HG03139 (cell line): ENCODE measurements around the gene CHDH.

Experiments
- ATAC-seq: cut with Tn5 transposase; IDR thresholded peaks from one replicate; pipeline ENCODE4 v1.9.1; 2021; ENCODE audit not compliant: unreplicated experiment

The CHDH gene

GRCh38 chr3:53856964-53857363 is 10.7 kb upstream of the CHDH start:
- ATAC-seq: no peak

- ATAC-seq: no peak
These were observed 4.7 kb upstream of the CHDH start for GRCh38 chr3:53850895-53851294.

DNA sequence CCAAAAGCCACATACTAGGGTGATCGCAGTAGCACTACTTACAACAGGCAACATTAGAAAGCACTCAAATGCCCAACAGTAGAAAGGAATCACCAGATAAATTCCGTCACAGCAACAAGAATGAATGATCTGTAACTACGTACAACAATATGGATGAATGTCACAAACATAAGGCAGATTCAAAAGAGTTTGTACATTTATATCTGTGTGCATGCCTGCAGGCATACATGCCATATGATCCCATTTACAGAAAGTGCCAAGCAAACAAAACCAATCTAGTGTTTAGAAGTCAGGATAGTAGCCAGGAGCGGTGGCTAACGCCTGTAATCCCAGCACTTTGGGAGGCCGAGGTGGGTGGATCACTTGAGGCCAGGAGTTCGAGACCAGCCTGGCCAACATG is 3.7 kb upstream of the CHDH start:
- ATAC-seq: no peak

DNA sequence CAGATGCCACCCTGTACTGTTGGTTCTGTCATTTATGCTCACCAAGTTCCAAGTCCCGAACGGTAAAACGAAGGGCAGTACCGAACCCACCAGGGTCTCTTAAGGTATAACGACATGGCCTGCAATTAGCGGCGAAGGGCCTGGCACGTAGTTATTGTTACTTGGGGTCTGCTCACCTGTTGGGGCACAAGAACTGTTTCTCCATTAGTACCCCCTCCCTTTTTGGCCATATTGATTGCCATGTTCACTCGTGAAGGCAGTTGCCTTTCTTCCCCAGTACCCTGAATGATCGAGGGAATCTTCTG is 584 bp upstream of the CHDH start:
- no peak for ATAC-seq

GRCh38 chr3:53845881-53846133 is 412 bp downstream of the CHDH start:
- ATAC-seq: peak; percentile 1

- peak; percentile 21 for ATAC-seq
These were observed 927 bp downstream of the CHDH start for GRCh38 chr3:53845103-53845880.

GRCh38 chr3:53844262-53845102 is 1.7 kb downstream of the CHDH start:
- ATAC-seq: no peak

DNA sequence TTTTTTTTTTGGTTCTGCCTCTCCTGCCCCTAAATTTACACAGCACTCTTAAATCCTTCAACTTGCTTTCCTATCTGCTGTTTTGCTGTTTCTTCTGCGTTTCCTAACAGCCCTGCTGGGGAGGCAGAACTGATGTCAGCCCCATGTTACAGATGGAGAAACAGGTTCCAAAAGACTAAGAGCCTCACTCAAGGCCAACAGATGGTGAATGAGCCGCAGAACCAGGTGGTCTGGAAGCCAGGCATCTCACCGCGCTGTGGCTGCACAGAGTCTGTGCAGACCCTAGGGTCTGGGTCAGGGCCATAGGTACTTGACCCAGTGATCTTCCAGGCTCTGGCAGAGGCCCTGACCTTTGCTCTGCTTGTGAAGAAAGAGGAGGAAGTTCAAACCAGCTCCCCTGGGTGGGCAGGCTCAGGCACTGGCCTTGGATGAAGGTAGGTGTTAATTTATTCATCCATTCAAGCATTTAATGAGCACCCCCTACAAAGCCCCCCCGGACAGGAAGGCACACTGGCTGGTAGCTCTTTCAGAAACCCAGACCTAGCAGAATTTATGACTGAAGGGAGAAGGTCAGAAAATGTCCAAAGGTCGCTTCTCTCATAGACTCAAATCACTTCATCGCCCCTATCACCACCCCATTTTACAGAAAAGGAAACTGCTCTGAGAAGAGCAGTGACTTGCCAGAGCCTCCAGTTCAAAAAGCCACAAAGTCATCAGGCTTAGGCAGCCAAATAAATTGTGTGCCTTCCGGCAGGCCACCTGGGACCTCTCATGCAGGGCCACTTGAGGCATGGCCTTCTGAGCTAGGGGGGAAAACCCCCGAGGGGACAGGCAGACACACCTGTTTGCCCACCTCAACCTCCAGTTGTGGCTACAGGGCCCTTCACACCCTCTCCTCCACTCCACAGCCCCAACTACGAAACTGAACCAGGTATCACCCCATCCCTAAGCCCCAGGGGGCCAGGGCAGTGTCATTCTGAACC is 2.7 kb downstream of the CHDH start:
- peak; percentile 35 for ATAC-seq

GRCh38 chr3:53842436-53843194 is 3.6 kb downstream of the CHDH start:
- ATAC-seq: no peak

- no peak for ATAC-seq
These were observed 4.9 kb downstream of the CHDH start for GRCh38 chr3:53841296-53841695.

DNA sequence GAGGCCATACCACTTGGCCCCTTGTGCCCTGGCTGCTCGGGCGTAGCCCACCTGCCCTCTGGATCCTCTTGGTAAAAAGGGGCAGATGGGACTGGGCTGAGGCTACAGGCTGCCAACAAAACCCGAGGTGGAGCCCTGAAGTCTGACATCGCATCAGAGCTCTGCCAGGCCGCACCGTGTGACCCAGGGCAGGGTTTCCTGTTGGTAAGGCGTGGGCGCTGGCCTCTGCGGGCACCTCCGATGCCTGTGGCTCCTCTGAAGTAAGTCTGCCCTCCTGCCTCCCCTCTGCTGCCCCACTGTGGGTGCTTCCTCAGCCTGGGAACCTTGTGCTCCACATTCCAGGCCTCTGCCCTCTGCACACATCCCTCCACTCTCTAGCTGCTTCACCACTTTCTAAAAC is 8.9 kb downstream of the CHDH start:
- no peak for ATAC-seq

DNA sequence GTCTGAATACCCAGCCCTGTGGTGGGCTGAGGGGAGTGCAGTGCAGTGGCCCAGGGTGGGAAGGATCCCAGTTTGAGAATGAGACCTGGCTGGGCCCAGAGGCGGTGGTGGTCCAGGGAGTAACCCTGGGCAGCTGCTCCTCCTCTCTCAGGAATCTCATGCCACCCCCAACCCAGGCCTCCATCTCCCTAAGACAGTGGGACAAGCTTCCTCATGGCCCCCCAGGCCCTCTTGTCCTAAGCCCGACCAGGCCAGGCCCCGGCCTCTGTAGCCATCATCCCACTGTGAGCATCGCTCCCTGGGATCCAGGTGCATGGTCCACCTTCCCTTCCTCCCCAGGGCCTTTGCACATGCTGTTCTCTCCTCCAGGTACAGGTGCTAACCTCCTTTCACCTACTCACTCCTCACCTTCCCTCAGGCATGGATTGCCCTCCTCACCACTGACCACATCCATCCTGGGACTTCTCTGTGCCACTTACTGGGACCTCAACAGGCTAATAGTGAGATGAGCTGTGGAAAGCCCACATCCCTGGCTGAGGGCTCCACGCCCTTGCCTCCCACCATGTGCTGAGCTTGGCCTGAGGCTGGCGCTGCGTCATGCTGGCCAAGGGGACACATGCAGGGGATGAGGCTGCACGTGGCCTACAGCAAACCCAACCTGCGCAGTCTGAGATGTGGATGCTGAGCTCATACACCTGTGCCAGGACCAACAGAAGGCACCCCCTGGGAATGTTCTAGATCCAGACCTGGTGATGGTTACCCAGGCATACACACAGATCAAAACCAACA is 9.9 kb downstream of the CHDH start:
- ATAC-seq: no peak

- ATAC-seq: no peak
These were observed 11.0 kb downstream of the CHDH start for GRCh38 chr3:53835257-53835656.

DNA sequence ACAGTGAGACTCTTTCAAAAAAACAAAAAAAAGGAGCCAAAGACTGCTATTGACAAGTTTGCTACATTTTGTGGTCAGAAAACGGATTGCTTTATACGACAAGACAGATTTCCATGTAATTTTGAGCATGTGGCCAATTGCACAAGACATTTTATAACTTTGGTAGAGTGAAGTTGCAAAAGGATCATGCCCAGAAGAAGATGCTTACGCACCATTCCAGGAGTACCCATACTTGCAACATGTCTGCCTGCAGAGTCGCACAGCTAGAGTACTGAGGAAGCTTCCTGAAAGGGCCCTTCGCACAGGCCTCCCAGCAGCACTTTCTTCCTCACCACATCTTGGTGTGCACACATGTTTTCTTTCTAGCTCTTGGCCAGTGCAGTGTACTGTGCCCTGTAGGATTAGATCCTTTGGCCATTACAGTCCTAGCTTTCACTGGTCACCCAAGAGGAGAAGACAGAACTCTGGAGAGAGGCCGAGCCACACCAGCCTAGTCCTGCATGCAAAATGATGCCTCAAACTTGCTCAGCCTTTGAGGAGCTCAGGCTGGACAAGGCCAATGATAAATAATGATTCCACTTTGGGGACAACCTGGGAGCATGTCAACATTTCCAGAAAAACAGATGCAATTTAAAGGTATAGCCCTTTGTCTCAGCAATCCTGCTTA is 11.7 kb downstream of the CHDH start:
- no peak for ATAC-seq

DNA sequence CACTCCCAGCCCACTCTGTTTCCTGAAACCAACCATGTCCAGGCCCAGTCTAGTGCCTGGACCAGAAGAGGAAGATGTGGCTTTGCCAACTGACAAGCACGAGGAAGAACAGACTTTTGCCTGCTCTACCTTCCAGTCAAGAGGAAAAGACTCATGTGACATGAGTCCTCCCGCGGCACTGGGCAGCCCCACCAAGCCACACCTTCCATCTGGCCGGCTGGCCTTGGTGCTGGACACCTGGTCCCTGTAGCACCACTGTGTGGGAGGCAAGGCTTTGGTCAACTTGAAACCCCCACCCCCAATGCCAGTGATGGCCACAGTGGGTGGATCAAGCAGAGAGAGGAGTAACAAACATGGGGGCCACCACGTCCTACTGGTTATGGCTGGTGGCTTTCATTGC is 12.5 kb downstream of the CHDH start:
- ATAC-seq: no peak

DNA sequence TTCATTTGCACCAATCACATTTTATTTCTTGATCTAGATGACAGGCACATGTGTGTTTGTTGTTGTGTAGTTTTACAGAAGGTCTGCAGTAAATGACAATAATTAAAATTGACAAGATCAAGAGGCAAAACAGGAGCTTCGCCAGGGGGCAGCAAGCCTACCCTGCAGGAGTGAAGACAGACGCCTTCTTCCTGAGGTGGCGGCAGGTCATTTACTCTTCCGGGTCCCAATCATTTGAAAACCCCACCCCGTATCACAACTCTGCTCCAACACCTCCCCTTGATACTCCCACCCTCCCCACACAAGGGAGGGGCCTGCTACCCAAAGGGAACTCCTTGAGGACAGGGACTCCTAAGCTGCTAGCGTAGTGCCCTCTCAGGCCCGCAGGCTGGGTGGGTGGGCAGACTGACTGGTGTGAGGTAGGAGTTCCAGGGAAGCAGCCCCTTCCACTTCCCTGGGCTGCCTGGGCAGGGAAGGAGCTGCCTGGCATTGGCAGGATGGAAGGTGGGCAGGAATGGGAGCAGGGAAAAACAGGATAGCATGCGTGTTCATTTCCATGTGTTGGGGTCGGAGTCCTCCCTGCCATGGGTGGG is 13.1 kb downstream of the CHDH start:
- no peak for ATAC-seq

- no peak for ATAC-seq
These were observed 15.3 kb downstream of the CHDH start for GRCh38 chr3:53830944-53831343.

DNA sequence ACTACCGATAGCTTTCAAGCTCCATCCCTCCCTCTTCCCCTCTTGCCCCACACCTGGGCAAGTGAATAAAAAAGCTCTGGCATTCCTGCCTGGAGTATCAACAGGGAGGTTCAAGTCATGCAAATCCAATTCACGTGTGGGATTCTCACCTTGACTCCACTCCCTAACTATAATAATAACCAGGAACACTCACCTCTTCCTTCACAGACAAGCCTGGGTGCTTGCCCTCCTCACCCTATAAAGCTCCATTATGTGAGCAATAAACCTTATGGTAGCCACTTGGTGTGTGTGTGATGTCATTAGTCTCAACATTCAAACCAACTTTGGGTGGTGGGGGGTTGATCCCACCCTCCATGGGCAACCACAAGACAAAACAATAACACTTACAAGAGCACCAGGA is 16.6 kb downstream of the CHDH start:
- no peak for ATAC-seq

DNA sequence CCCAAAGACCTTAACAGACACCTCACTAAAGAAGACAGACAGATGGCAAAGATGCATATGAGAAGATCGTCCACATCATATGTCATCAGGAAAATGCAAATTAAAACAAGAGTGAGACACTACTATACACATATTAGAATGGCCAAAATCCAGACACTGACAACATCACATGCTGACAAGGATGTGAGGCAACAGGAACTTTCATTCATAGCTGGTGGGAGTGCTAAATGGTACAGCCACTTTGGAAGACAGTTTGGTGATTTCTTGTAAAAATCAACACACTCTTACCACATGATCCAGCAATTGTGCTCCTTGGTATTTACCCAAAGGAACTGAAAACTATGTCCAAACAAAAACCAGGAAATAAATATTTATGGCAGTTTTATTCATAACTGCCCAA is 17.6 kb downstream of the CHDH start:
- no peak for ATAC-seq
